DMS53 (cell line): ENCODE measurements around the gene DPP6.

Experiments
- DNase-seq: peaks from one replicate; lab custom pipeline; 2025; lab: John Stamatoyannopoulos, UW

DPP6 gene

DNA sequence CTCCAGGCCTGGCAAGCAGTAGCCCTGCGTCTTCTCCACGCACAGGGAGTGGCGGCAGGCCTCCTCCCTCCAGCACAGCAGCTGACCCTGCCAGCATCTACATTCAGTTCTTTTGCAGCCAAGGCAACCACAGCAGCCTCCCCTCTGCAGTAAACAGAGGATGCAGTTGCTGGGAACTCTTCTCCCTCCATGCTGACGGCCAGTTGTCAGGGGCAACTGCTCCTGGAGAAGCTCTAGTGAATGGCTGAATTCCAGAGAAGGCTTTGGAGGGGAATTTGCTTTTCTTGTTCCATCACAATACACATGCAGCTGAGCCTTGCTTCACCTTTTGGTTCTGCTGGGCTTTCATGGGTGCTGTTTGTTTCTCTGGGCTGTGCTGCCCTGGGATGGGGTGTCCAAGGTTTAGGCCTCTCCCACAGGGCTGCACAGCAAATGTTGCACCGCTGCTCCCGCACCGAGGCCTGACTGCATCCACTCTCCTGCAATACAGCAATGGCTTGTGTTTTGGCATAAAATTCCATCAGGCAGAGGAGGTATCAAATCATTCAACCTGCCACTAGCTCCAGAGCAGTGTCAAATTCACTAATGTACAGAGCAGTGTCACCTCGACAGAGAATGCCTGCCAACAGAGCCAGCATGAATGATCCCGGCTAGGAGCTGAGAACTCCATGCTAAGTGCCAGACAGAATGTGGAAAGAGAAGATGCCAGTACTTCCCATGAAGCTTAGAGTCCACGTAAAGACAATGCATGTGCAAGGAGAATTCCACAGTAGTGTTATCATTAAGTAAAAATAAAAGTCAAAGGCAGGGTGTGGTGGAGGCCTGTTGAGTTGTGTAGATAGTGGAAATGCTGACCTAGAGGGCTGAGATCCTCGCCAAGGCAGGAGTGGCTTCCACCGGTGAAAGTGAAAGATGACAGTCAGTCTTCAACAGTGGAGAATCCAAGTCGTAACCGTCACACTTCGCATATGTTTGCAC is 399.6 kb downstream of the DPP6 start:
- DNase-seq: no peak

DNA sequence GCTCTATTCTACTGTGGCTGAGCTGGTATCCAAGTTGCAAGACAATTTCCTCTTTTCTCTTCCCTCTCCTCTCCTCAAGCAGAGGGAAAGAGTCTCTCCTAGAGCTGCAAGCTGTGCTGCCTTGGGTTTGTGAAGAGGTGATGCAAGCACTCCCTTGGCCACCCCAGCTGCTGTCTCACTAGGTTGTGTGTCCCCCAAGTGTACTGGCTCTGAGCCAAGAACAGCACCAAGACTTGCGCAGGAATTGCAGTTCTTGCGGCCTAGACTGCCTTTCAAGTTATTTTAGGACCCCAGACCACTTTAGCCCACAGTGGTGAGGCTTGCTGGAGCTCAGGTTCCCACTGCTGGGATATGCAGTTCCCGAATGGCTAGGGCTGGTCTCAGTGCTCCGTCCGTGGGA is 411.6 kb downstream of the DPP6 start:
- no peak for DNase-seq

DNA sequence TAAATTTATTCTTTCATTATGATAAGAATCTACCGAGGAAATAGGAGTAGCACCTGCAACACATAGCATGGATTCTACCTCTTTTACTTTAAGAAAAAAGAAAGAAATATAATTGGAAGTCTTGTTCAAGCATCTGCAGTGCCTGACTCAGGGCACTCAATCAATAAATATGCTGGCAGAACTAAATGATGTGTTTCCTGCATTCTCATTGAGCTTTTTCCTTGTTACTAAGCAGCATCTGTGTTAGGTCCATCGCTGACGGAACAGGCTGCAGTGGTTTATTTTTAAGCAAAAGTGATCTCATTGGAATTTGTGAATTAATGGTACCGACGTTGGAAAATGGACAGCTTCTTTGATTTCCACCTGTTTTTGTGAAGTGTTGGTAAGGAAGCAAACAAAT is 417.5 kb downstream of the DPP6 start:
- no peak for DNase-seq

DNA sequence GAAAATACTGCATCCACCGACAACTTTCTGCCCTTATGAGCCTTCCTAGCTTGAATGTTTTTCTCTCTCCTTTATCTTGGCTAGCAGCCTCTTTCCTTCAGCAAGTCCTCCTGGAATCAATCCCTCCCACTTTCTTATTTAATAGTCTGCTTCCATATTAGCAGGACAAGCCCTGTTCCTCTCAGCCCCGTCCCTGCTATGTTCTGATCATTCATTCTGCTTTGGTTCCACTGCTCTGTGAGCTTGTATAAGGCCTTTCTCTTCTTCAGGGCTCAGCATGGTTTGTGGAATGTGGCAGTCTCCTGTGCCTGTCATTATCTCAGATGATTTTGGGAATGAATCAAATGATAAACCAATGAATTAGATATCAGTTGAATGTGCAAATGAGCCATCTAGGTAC is 420.1 kb downstream of the DPP6 start:
- DNase-seq: no peak

DNA sequence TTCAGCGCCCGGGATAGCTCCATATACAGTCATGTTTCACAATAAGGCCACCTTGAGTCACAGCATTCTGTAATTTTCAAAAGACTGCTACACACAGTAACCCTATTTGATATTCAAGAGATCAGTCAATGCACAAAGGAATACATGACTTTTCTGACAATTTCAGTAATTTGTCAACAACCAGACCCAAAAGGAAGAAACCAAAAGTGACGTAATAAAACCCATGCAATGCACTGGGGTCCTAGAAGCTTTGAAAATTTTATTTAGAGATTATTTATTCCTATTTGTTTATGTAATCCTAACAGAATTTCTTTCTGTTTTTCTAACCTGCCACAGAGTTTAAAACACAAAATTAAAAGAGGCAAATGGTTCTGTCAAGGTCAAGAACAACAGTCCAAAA is 421.2 kb downstream of the DPP6 start:
- no peak for DNase-seq

DNA sequence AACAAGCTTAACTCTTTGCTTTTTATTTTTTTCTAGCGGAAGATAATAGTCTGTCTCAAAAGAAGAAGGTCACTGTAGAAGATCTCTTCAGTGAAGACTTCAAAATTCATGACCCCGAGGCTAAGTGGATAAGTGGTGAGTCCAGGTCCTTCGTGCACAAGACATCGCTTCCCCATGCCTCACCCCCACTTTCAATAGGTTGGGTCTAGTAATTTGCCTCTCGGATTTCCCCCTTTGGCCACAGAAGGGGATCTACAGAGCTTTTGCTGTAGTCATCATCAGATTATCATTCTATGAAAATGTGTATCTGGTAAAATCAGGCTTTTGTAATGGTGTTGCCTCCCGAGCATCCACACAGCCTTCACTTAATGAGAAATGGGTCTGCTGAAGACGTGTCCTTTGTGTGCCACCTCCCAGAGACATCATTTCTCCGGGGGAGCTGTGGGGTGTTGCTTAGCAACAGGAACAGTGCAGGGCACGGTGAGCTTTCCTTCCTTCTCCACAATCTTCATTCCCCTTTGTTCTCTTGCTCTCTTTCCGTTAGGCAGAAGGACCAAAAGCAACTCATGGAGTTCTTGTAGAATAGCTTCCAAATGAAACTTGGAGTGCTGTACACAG is 422.8 kb downstream of the DPP6 start:
- no peak for DNase-seq

DNA sequence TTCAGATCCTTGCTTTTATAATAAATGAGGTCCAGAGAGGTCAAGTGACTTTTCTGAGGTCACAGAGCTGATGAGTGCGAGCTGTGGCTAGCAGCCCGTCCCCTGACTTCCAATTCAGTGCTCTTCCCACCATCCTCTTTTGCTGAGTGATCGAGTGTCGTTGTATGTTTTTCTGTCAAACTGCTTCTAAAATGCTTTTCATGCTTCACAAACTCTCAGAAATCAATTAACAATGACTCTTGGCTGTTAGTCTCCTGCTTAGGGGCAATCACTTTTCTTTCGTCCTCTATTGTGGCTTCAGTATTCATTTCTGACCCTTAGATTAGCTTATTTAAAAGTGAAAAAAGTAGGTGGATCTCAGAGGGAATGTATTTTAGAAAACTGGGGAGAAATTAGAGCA is 423.7 kb downstream of the DPP6 start:
- DNase-seq: no peak

DNA sequence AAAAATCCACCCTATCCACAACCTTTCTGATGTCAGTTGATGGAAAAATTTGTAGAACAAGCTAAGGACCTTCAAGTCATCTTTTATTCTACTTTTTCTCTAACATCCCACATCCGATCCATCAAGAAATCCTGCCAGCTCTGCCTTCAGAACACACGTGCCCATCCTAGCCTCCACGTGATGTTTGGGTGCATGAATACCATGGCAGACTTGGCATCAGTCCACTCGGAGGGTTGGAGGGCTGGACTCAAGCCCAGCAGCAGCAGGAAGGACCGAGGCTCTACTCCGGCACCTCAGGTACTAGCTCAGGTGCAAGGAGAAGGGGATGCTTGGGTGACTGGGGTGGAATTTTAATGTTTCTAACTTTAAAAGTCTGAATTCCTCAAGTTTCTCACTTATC is 428.6 kb downstream of the DPP6 start:
- DNase-seq: no peak

DNA sequence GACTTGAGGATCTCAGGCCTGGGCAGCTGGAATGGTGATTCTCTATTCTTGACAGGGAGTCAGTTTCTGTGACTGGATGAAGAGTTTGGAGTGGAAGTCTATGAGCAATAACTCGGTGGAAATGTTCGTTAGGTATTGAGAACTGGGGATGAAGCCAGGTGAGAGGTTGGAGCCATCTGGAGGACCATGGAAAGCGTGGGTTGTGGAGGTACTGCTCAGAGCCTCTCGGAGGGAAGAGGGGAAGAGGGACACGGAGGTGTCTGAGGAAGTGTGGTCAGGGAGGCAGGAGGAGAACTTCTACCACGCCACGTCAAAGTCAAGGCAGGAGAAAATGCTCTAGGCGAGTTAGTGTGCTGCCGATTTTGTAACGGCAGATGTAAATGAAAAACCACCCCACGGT is 430.7 kb downstream of the DPP6 start:
- DNase-seq: no peak

DNA sequence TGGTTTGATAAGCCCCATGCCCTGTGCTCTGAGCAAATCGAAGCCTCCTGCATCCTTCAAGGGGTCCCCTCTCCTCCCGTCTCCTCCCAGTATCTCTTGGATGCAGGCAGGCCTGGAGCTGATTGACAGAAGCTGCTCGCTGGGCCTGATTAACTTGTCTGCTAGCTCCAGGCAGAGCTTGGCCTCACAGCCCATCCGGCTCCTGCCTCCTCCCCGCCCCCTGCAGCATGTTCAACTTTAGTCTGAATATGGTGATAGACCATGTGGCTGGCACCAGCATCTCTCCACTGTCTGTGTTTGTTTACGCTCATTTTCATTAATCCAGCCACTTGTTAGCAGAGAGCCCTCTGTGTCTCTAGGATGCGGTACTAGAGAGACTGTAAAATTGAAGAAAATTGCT is 432.2 kb downstream of the DPP6 start:
- DNase-seq: no peak

DNA sequence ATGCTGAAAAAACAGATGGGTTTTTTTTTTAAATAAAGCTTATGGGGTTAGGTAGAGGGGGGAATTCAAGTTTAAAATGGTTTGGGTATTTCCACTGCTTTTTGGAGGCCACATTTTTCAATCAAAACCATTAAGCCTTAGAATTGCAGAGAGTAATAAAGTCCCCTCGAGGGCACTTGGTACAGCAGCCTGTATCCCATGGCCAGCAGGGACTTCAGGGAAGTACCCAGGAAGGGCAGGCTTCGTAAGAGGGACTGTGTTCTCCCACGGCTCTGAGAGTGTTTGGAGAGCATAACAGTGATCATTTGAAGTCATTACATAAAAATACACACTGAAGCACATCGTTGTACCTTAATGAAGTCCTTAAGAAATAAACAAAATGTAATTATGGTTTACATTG is 432.7 kb downstream of the DPP6 start:
- DNase-seq: no peak

DNA sequence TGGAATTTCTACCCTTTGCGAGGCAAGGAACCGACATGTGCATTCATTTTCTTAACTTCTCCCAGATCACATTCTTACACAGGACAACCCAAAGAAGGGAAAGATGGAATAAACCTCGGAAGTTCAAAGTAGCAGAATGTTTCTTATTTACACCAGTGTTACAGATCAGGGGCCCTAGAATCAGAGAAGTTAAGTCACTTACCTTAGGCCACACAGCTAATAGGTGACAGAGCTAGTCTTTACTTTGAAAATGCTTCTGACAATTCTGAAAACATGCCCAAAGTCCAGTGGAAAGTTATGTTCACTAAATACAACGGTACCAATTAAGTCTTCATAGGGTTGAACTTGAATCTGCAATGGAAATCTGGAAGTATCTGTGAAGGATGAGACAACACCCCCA is 437.7 kb downstream of the DPP6 start:
- no peak for DNase-seq

DNA sequence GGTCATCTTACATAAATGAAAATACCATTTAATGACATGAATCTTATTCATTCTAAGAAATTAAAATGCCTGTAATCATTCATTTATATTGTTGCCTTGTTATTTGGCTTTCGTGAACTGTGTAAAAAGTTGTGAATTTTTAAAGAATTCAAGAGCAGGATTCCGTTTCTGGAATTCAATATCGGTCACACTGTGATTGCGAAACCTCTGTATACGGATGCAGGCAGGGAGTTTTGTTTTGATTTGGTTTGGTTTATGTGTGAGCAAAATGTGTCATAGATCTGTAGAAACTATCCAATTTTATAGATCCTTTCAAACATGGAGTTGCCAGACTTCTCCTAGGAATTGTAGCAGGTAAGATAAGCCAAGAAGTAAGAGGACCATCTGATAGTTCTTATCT is 441.4 kb downstream of the DPP6 start:
- no peak for DNase-seq

DNA sequence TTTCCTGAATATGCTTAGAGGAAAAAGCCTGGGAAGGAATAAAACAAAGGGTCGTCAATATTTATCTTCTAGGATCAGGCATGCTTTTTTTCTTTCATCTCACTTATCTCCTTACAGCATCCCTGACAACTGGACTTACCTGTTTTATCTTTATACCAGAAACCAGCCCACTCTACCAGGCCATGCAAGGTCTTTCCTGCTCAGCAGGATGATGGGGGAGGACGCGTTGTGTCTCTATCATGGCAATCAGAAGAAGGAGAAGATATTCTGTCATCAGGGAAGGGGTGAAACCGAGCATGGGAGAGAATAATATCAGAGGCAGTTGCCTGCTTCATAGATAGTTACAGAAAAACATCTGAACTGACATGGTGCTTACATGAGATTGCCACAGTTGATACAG is 445.6 kb downstream of the DPP6 start:
- no peak for DNase-seq

DNA sequence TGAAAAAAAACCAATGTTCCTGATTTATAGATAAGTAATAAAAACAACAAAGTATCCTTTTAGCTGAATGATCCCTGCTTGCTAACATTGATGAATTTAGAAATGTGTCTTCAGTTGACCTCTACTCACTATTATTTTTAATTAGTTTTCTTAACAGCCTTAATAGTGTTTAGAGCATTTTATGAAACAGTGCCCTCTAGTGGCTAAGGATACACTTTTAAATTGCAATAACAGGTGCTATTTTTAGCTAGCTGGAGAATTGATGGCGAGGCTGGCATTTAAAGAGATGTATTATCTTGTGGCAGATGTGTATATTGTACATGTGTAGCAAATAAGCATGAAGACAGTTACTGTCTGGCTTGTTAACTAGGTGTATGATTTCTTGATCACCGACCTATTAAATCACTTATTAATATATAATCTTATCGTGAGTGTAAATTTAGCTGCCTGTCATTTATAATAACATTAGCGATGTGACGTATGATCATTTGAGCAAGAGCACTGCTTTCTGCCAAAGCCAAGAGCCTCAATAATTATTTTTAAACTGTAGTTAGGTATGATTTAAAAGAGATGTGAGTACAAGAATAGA is 451.9 kb downstream of the DPP6 start:
- DNase-seq: peak; percentile 75

DNA sequence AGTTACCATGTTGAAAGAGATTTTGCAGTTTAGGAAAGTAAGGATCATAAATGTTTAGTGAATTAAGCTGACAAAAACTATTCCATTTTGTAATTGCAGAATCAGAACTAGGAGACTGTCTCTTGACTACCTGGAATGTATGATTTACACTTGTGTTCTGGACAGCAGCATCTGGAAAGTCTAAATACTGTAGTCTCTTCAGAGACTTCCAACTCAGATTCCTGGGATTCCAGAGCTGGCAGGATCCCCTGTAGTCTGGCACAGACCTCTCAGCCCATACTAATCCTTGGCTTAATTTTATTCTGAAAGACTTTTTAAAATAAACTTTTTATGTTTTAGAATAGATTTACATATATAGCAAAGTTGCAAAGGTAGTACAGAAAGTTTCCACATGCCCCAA is 452.7 kb downstream of the DPP6 start:
- no peak for DNase-seq

DNA sequence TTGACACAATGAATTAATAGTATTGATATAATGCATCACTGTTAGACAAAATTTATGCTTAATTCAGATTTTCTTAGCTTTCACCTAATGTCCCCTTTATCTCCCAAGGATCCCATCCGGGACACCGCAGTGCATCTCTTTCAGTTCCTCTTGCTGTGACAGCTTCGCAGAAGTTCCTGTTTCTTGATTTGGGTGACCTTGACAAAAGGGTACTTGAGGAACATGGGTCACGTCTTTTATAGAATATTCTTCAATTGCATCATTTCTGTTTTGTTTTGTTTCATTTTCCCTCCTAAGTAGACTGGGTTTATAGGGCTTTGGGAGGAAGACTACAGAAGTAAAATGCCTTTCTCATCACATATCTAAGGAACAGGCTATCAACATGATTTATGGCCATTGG is 453.2 kb downstream of the DPP6 start:
- DNase-seq: no peak

DNA sequence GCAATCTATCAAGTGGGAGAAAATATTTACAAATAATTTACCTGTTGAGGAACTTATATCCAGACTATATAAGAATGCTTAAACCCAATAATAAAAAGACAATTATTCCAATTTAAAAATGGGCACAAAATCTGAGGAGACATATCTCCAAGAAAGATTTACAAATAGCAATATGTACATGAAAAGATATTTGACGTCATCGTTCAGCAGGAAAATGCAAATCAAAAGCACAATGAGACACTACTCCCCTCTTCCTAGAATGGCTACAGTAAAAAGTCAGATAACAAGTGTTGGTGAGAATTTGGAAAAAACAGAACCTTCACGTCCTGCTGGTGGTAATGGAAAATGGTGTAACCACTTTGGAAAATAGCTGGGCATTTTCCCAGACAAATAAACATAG is 457.0 kb downstream of the DPP6 start:
- DNase-seq: no peak

DNA sequence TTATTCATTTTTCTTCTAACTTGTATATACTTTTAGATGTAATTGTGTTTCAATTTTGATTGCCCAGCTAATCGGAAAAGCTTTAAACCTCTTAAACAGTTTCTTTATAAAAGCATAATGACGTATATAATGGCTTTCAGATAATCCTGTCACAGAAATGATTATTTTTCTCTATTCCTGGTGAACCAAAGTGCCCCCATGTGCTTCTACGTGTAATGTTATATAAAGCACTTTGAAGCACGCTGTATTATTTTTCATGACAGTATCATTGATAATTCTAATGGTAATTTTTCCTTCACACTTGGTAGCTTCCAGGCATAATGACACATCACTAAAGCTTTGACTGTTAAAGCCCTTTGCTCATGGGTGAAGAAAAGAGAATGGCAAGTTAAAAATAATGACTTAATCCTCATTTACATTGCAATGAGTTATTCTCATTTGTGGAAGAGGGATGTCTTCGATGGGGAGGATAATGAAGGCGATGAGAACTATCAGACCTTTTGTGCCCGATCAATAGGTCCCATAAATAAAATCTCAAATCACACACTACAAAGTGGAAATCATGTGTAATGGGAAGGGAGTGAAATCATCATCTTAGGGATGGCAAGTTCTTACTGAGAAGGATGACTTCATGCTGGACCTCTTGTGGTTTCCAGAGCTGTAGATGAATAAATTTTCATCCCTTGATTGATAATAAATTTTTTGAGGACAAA is 460.1 kb downstream of the DPP6 start:
- no peak for DNase-seq

DNA sequence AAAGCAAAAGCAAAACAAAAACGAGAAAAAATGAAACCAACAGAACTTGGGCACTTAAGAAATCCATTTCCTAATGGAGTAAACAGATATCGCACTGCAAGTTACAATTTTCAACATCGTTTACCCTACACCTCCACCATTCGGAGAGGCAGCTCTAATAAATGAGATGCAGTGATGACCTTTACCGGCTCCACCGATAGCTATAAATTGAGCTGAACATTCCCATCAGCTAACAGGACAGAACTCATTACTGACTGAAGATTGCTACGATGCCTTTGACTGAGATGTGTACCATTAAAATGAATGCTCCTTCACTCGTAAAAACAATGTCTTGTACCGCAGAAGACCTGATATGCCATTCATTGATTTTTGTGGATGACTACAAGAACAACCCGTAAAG is 465.6 kb downstream of the DPP6 start:
- no peak for DNase-seq

DNA sequence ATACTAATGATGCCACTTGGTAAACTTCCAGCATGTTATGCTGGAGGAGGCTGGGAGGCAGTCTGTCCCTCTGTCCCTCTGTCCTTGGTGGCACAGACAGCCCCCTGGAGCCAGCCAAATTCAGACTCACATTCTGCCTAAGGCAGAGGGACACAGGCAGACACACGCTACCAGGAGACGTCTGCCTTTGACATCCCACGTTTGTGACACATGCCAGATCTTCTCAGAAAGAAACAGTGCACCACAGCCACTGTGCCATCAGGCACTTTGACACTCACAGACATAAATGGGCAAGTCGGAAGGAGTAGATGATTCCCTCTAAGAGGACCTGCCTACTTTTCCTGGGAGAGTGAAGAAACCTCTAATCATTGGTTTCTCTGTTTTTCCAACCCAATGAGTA is 467.0 kb downstream of the DPP6 start:
- no peak for DNase-seq

DNA sequence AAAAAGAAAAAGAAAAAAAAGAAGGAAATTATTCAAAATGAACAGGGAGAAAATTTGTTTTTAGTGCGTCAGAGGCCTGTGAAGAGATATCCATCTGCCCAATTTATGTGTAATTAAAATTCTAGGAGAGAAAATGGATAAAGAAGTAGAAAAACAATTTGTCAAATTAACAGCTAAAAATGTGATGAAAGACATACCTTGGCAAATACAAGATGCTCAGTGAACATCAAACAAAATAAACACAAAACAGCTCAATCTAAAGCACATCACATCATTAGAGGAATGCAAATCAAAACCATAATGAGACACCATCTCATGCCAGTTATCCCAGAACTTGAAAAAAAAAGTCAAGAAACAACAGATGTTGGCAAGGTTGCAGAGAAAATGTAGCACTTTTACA is 477.9 kb downstream of the DPP6 start:
- DNase-seq: no peak

DNA sequence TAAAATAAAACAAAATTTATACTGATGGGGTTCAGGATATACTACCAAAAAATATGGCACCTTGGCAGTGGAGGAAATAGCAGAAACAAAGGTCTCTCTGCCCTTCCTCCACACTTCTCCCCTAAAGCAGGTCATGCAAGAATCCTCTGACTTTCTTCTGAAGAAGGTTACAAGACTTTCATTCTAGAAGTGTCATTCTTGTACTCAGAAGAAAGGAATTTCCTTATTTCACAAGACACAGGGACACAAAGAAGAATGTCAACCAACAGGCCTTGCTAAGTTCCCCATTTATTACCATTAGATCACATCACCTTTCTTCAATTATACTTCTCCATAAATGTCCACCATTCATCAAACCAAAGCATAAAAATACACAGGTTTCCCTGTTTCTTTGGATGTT is 480.6 kb downstream of the DPP6 start:
- no peak for DNase-seq
